GM12864 (cell line): Measurements from ENCODE around the gene RFX6.

ENCODE experiments used
- DNase-seq: peaks from one replicate; pipeline ENCODE4 v3.0.0-alpha.2; 2011; ENCODE audit warnings: low read depth
- H3K4me3 ChIP-seq: 2 replicates; pipeline ENCODE4 v1.5.1; 2011; ENCODE audit warnings: mild to moderate bottlenecking, low read depth, low read length, control low read depth
- CTCF ChIP-seq: IDR thresholded peaks from 2 replicates; pipeline ENCODE4 v1.5.1; 2011; ENCODE audit warnings: low read depth, mild to moderate bottlenecking, moderate library complexity, low read length, control low read depth, inconsistent platforms; ENCODE audit errors: missing control alignments

The RFX6 gene

DNA sequence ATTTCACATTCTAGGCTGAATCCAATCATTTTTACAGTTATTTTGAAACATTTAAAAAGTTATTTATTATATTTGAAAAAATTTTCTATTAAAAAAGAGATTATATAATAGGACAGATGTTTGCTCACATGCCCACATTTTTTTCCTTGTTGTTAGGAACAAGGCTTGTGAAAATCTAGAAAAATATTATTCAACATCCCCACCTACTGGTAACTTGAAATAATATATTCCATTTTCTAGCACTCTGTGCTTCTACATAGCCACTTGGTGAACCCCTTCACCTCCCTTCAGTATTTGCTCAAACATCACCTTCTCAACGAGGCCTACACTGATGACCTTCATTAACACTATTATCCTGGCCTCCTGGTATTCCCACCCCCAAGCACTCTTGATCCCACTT, 29.8 kb upstream of the RFX6 start:
- H3K4me3 ChIP-seq, result no peak overlapping the region
- no peak for TF ChIP-seq CTCF
- DNase-seq, result no peak

DNA sequence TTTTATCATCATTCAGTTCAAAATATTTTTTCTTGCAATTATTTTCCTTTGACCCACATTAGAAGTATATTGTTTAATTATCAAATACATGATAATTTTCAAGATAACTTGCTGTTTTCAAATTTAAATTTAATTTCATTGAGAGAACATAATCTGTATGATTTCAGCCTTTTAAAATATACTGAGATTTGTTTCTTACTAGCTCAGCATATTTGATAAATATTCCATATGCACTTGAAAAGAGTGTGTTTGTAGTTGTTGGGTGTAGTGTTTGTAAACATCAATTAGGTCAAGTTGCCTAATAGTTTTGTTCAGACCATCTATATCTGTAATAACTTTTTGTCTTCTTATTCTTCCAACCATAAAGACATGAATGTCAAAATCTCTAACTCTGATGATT, 19.0 kb upstream of the RFX6 start:
- DNase-seq, result no peak
- TF ChIP-seq CTCF, result no peak
- H3K4me3 ChIP-seq, result no peak overlapping the region

DNA sequence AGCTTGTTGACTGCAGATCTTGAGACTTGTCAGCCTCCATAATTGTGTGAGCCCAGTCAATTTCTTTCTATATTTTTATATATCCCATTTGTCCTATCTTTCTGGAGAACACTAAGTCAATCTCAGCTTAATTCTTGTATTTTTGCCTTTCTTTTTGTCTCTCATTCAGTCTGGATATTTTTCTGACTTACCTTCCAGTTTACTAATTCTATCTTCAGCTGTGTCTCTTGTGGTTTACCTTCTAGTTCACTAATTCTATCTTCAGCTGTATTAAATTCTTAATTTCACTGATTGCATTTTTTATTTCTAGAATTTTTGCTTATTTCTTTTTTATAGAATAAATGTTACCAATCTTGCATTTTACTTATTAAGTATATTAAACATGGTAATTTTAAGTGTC, 17.8 kb upstream of the RFX6 start:
- no peak for DNase-seq
- TF ChIP-seq CTCF, result no peak

GRCh38 chr6:116866281-116866871, 10.7 kb upstream of the RFX6 start:
- no peak for TF ChIP-seq CTCF
- no peak overlapping the region for H3K4me3 ChIP-seq
- DNase-seq, result no peak

More for the DNA sequence above, 17.8 kb upstream of the RFX6 start:
- no peak overlapping the region for H3K4me3 ChIP-seq

- DNase-seq, result no peak
- H3K4me3 ChIP-seq, result no peak overlapping the region
- TF ChIP-seq CTCF, result no peak
These were observed 4.3 kb upstream of the RFX6 start for GRCh38 chr6:116872771-116873170.

GRCh38 chr6:116876107-116876506, 935 bp upstream of the RFX6 start:
- DNase-seq, result no peak
- no peak overlapping the region for H3K4me3 ChIP-seq
- TF ChIP-seq CTCF, result no peak

DNA sequence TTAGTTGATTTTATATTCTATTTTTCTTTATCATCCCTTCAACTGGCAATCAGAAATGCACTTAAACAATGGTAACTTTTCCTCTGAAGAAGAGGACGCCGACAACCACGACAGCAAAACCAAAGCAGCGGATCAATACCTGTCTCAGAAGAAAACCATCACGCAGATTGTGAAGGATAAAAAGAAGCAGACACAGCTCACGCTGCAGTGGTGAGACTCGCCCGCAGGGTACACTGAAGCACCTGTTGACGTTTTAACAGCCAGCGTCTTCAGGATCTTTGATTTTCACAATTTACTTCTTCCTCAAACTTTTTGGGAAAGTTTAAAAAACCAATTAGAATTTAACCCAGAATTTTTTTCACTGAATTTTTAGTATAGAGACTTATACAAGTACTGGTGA, 701 bp downstream of the RFX6 start:
- no peak for DNase-seq
- H3K4me3 ChIP-seq, result no peak overlapping the region
- TF ChIP-seq CTCF, result no peak
